Skeletal muscle satellite cell (primary cell): Measurements from ENCODE around the gene RCBTB1.
"Not testable (repeated sequence)": the region's sequence is repeated elsewhere in the genome, so short reads cannot be mapped to it uniquely, and the experiment has no call there.

Source experiments
- H3K27me3 ChIP-seq: 2 replicates; pipeline ENCODE4 v1.7.0; 2013; ENCODE audit warnings: low read length; ENCODE audit not compliant: control insufficient read depth, insufficient read depth
- H3K36me3 ChIP-seq: 2 replicates; pipeline ENCODE4 v1.7.0; 2013; ENCODE audit warnings: mild to moderate bottlenecking, control low read depth, low read length; ENCODE audit not compliant: insufficient read depth
- H3K4me1 ChIP-seq: 2 replicates; pipeline ENCODE4 v1.7.0; 2013; ENCODE audit warnings: low read length; ENCODE audit not compliant: control insufficient read depth, insufficient read depth
- H3K4me2 ChIP-seq: 2 replicates; pipeline ENCODE4 v1.7.0; 2013; ENCODE audit warnings: mild to moderate bottlenecking, low read length
- H3K4me3 ChIP-seq: 2 replicates; pipeline ENCODE4 v1.7.0; 2013; ENCODE audit warnings: low read length
- H3K9ac ChIP-seq: 2 replicates; pipeline ENCODE4 v1.7.0; 2013; ENCODE audit warnings: mild to moderate bottlenecking, low read depth, low read length, moderate library complexity
- H3K9me3 ChIP-seq: replicated peaks from 2 replicates; pipeline ENCODE4 v1.7.0; 2013; ENCODE audit warnings: mild to moderate bottlenecking, control low read depth, low read length

Gene RCBTB1

GRCh38 chr13:49620170-49620621, 34.8 kb upstream of the RCBTB1 start:
- Histone ChIP-seq H3K4me1 (no peaks in the 10 kb centered on the region), H3K9me3 (no peaks in the 10 kb centered on the region), H3K27me3 (peaks cover 10% of the 10 kb centered on the region), H3K9ac (no peak overlapping the region), H3K36me3 (no peaks in the 10 kb centered on the region), H3K4me3 (no peak overlapping the region), H3K4me2 (no peak overlapping the region)

DNA sequence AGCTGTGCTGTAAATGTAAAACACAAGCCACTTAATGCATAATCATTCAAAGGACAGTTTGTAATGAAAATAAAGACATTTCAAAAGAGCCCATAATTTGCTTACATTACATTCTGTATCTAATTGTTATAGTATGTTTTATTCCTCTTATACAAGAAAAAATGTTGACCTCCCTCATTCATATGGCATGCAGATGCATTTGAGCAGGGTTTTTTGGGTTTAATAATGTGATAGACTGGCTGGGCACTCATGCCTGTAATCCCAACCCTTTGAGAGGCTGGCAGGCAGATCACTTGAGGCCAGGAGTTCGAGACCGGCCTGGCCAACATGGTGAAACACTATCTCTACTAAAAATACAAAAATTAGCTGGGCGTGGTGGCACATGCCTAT, 31.3 kb upstream of the RCBTB1 start:
- Histone ChIP-seq H3K4me1 (no peaks in the 10 kb centered on the region), H3K36me3 (no peaks in the 10 kb centered on the region), H3K9ac (no peak overlapping the region), H3K27me3 (no peaks in the 10 kb centered on the region), H3K4me2 (no peak overlapping the region), H3K9me3 (no peaks in the 10 kb centered on the region), H3K4me3 (no peak overlapping the region)

DNA sequence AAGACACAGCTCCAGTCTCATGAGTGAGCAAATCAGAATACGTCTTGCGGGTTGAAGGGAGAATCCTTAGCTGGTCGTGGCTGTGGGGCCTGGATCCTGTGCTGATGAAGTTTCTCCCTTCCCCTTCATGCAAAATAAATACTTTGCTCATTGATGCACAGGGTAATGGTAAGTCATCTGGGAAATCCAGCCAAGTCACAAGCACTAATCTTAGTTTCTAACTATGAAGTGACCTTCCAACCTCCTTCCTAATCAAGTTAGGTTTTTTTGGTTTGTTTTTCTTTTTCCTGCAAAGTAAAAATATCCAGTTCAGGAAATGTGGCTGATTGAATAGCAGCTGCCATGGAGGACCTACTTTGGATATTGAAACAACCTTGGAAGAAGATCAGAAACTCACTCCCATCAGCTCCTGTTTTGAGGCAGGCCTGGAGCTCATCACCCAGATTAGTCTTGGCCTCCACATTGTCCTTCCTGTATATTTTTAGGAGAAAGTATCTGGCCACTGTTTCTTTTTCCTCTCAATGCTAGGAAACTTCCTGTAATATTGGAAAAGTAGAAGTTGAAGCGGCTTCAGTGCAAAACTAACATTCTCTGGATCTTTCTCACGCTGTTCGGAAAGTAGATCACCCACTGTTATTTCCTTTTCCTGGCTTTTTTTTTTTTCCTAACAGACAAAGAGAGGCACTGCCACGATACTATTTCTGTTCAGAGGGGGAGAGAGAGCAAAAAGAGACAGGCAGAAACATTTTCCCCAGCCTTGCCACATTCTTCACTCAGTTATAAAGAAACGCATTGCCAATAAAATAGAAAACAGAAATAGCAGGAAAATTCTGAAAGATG, 30.7 kb upstream of the RCBTB1 start:
- H3K4me3 ChIP-seq, result no peak overlapping the region
- no peak overlapping the region for H3K9ac ChIP-seq
- no peaks in the 10 kb centered on the region for H3K4me1 ChIP-seq
- no peaks in the 10 kb centered on the region for H3K9me3 ChIP-seq
- H3K27me3 ChIP-seq, result no peaks in the 10 kb centered on the region
- no peak overlapping the region for H3K4me2 ChIP-seq
- H3K36me3 ChIP-seq, result no peaks in the 10 kb centered on the region

- H3K27me3 ChIP-seq, result not testable (repeated sequence)
Observed at GRCh38 chr13:49612042-49612441, 26.7 kb upstream of the RCBTB1 start.

DNA sequence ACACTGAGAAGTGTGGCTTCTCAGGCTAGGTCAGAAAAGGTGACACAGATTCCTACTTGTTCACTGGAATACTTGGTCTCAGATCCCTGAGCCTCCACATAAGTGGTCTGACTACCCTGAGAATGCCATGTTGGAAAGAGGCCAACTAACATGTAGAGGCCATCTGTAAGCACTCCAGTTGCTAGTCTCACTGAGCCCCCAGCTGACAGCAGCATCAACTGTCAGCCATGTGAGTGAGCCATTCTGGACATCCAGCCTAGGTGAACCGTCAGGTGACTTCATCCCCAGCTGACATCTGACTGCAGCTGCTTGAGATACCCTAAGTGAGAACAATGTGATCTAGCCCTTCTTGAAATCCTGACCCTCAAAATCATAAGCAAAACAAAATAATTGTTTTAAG, 24.8 kb upstream of the RCBTB1 start:
- H3K9me3 ChIP-seq, result no peaks in the 10 kb centered on the region
- no peaks in the 10 kb centered on the region for H3K27me3 ChIP-seq
- H3K4me2 ChIP-seq, result no peak overlapping the region
- peaks cover 3% of the 10 kb centered on the region for H3K4me1 ChIP-seq
- no peak overlapping the region for H3K9ac ChIP-seq
- H3K36me3 ChIP-seq, result no peaks in the 10 kb centered on the region
- H3K4me3 ChIP-seq, result no peak overlapping the region

More at GRCh38 chr13:49612042-49612441, 26.7 kb upstream of the RCBTB1 start:
- H3K4me1 ChIP-seq, H3K4me2 ChIP-seq, H3K9me3 ChIP-seq, H3K36me3 ChIP-seq, H3K4me3 ChIP-seq, H3K9ac ChIP-seq: not testable (repeated sequence)

GRCh38 chr13:49608651-49609331, 23.4 kb upstream of the RCBTB1 start:
- no peaks in the 10 kb centered on the region for H3K9me3 ChIP-seq
- no peak overlapping the region for H3K9ac ChIP-seq
- H3K27me3 ChIP-seq, result no peaks in the 10 kb centered on the region
- H3K4me1 ChIP-seq, result peaks cover 3% of the 10 kb centered on the region
- no peak overlapping the region for H3K4me2 ChIP-seq
- no peak overlapping the region for H3K4me3 ChIP-seq
- no peaks in the 10 kb centered on the region for H3K36me3 ChIP-seq

- no peaks in the 10 kb centered on the region for H3K36me3 ChIP-seq
- H3K9me3 ChIP-seq, result no peaks in the 10 kb centered on the region
- H3K4me1 ChIP-seq, result peaks cover 3% of the 10 kb centered on the region
- H3K27me3 ChIP-seq, result no peaks in the 10 kb centered on the region
- no peak overlapping the region for H3K4me3 ChIP-seq
- no peak overlapping the region for H3K4me2 ChIP-seq
- no peak overlapping the region for H3K9ac ChIP-seq
Observed at GRCh38 chr13:49607761-49608160, 22.4 kb upstream of the RCBTB1 start.

DNA sequence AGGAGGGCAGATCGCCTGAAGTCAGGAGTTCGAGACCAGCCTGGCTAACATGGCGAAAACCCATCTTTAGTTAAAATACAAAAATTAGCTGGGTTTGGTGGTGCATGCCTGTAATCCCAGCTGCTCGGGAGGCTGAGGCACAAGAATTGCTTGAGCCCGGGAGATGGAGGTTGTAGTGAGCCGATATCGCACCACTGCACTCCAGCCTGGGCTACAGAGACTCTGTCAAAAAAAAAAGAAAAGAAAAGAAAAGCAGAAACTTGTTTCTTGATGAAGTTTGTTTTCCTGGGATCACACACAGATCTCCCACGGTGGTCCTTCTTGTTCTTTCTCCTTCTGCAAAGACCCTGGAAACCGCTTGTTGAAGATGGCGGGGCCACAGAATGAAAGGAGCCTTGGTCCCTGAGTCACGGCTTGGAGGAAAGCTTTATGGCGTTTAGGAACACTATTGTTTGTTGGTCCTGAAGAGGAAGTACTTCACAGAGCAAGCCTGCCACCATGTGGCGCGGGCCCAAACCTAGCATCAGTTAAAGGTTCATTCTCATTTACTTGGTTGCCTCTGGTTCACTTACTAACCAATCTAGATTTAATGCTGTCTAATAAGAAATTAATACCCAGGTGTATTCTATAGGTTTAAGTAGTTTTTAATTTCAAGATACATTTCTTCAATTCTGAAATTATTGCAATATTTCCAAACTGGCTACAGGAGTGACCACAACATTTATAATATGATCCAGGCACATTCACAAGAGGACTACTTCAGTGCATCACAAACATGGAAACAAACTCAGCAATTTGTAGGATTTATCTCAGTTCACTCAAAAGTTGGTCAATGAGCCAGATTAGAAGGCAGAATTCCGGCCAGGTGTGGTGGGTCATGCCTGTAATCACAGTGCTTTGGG, 21.6 kb upstream of the RCBTB1 start:
- H3K9ac ChIP-seq, result peak overlapping the region; percentile 66

GRCh38 chr13:49604570-49604969, 19.2 kb upstream of the RCBTB1 start:
- Histone ChIP-seq H3K36me3 (no peaks in the 10 kb centered on the region), H3K9me3 (no peaks in the 10 kb centered on the region), H3K4me2 (no peak overlapping the region), H3K9ac (no peak overlapping the region), H3K4me1 (peaks cover 3% of the 10 kb centered on the region), H3K4me3 (no peak overlapping the region), H3K27me3 (no peaks in the 10 kb centered on the region)

More for the DNA sequence above, 21.6 kb upstream of the RCBTB1 start:
- H3K36me3 ChIP-seq, result no peaks in the 10 kb centered on the region
- H3K4me3 ChIP-seq, result peak overlapping the region; percentile 68
- H3K27me3 ChIP-seq, result no peaks in the 10 kb centered on the region
- H3K4me2 ChIP-seq, result peak overlapping the region; percentile 82
- no peaks in the 10 kb centered on the region for H3K9me3 ChIP-seq
- peaks cover 3% of the 10 kb centered on the region for H3K4me1 ChIP-seq

- not testable (repeated sequence) for H3K9me3 ChIP-seq, H3K4me2 ChIP-seq, H3K36me3 ChIP-seq, H3K27me3 ChIP-seq, H3K4me3 ChIP-seq, H3K4me1 ChIP-seq, H3K9ac ChIP-seq
Observed at GRCh38 chr13:49602615-49603014, 17.3 kb upstream of the RCBTB1 start.

DNA sequence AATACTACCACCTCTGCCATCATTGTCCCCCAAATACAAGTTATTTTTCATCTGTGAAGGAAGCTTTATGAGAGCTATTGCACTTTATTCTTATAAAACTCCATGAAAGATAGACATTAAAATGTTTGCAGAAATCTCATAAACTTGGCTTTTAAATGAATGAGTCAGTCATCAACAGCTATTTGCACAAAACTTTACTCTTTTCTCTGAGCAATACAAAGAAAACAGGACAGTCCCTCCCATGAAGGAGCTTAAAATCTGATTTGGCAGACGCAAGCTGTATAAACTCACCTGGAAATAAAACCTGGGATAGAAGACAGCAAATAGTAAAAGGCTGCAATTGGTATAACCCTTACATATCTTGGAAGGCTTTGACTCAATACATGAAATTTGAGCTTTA, 16.6 kb upstream of the RCBTB1 start:
- Histone ChIP-seq H3K27me3 (peaks cover 2% of the 10 kb centered on the region), H3K9me3 (no peaks in the 10 kb centered on the region), H3K4me1 (peaks cover 3% of the 10 kb centered on the region), H3K36me3 (no peaks in the 10 kb centered on the region), H3K9ac (no peak overlapping the region), H3K4me2 (no peak overlapping the region), H3K4me3 (no peak overlapping the region)
